C4-2B (cell line): ENCODE results near the gene CDT1.

ENCODE experiments used
- CTCF ChIP-seq: fragments of 450-650 bp; conservative IDR thresholded peaks from 2 replicates; pipeline ENCODE4 v1.5.1; 2017; ENCODE audit warnings: mild to moderate bottlenecking
- ZFX ChIP-seq: fragments of 450-650 bp; IDR thresholded peaks from 2 replicates; pipeline ENCODE4 v1.6.1; 2017

GRCh38 chr16:88809676-88810165, 6.1 kb downstream of the CDT1 start:
- TF ChIP-seq CTCF (no peak), ZFX (no peak)
